WI38 (cell line): ENCODE results near the gene PADI4.
A peak's percentile ranks its signal among the peaks of the same experiment; 100 is the strongest.

Source experiments
- H3K4me3 ChIP-seq: 2 replicates; pipeline ENCODE4 v1.5.1; 2011; ENCODE audit warnings: low read depth, mild to moderate bottlenecking, control low read depth, low read length
- CTCF ChIP-seq: IDR thresholded peaks from 2 replicates; pipeline ENCODE4 v1.5.1; 2012; ENCODE audit warnings: low read depth, mild to moderate bottlenecking, control low read depth, low read length

PADI4 gene

GRCh38 chr1:17329610-17330009 lies 21.6 kb downstream of the PADI4 start:
- H3K4me3 ChIP-seq, result no peak overlapping the region
- no peak for TF ChIP-seq CTCF

DNA sequence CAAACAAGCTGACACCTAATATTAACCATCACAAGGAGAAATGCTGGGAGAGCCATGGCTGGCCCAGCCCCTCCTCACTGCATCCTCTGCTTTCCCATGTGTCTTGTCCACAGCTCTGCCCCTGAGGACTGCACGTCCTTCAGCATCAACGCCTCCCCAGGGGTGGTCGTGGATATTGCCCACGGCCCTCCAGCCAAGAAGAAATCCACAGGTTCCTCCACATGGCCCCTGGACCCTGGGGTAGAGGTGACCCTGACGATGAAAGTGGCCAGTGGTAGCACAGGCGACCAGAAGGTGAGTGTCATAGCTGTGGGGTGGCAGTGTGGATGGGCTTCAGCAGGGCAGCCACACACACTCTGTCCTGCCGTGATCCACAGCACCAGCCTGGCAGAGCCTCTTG lies 22.9 kb downstream of the PADI4 start:
- no peak for TF ChIP-seq CTCF
- H3K4me3 ChIP-seq, result no peak overlapping the region

GRCh38 chr1:17333081-17333480 lies 25.1 kb downstream of the PADI4 start:
- TF ChIP-seq CTCF, result no peak
- H3K4me3 ChIP-seq, result no peak overlapping the region

DNA sequence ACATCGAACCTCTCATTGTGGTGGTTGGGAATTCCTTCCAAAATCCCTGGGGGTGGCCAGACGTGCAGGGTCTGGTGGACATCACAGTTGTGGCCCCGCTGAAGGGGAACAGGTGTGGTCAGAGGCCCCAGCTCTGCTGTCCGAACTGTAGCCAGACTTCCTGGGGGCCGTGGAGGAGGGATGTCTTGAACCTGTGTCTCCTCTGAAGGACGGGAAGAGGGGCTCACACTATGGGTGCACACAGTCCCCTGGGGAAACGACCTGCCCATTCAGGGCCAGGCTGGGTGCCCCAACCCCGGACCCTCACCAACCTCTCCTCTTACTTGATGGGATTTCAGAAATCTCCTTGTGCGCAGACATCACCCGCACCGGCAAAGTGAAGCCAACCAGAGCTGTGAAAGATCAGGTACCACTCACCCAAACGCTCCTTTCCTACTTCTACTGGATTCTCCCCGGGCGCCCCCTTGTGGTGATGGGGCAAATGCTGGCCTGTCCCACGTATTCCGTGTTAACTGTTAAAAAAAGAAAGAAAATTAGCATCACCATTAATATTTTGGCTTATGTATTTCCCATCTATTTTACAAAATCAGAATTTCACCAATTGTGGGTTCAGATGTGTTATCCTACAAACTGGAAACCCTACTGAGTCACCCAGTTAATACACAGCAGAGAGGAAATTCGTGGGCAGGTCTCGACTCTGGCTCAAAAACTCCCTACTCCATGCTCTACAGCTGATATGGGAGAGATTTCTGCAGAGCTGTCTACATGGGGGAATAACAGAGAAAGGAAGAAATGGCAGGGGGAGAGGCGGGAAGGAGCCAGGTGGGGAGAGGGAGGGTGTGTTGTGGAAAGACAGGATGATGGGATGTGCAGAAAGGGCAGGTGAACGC lies 28.1 kb downstream of the PADI4 start:
- peak; percentile 90 for TF ChIP-seq CTCF
- no peak overlapping the region for H3K4me3 ChIP-seq

- no peak overlapping the region for H3K4me3 ChIP-seq
- 0 out of 2 replicates have a peak, but pooled peaks have one; percentile 22 for TF ChIP-seq CTCF
Measured at GRCh38 chr1:17338706-17339493, 30.9 kb downstream of the PADI4 start.

DNA sequence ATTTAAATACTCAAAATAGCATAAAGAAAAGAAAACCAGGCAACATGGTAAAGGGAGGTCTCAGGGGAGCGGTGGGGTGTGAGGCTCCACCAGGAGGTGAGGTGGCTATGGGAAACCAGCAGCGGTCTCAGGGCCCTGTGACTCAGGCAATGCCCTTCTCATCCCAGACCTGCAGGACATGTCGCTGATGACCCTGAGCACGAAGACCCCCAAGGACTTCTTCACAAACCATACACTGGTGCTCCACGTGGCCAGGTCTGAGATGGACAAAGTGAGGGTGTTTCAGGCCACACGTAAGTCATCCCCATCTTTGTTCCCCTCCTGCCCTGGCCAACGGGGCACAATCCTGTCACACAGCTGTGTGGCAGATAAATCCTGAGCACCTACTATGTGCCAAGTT lies 31.5 kb downstream of the PADI4 start:
- no peak for TF ChIP-seq CTCF
- no peak overlapping the region for H3K4me3 ChIP-seq

- no peak for TF ChIP-seq CTCF
Measured at GRCh38 chr1:17340358-17340757, 32.4 kb downstream of the PADI4 start.

More at GRCh38 chr1:17340358-17340757, 32.4 kb downstream of the PADI4 start:
- no peak overlapping the region for H3K4me3 ChIP-seq
